ENCODE measurements around the gene SRR. TPM values are rescaled to one million over a fixed set of nuclear protein-coding genes. Genes with fewer than 3 reads are reported as not detected.
A peak's percentile ranks its signal among the peaks of the same experiment; 100 is the strongest.

Gene SRR
- total RNA-seq, 1 experiment from 2014 or later = 52.3 TPM

- intact Hi-C loops (cut with micrococcal nuclease; ENCODE audit: unreplicated experiment) = no loop called here
- peaks cover 35% of the 10 kb centered on the region; the same call in 1 of the 2 replicates for H3K36me3 ChIP-seq (ENCODE audit: low read depth)
- H2AFZ ChIP-seq = no peak overlapping the region
- peaks cover 15% of the 10 kb centered on the region; the same call in 1 of the 2 replicates for H3F3A ChIP-seq (ENCODE audit: insufficient read depth, low read depth)
- no peaks in the 10 kb centered on the region for H3K27me3 ChIP-seq (ENCODE audit: insufficient read depth, low read depth)
- TF ChIP-seq CTCF (conservative IDR thresholded peaks at IDR 0.05) (no peak), EZH2 (IDR thresholded peaks at IDR 0.05; ENCODE audit: low read depth) (no peak)
- no peak for DNase-seq
- peaks cover 5% of the 10 kb centered on the region; the same call in 1 of the 2 replicates for H4K20me1 ChIP-seq (ENCODE audit: insufficient read depth)
- ChIA-PET CTCF (no interaction called here), POLR2A (ENCODE audit: unreplicated experiment) (no interaction called here)
- H3K4me3 ChIP-seq = no peak overlapping the region
- peak overlapping the region; percentile 44; the same call in 1 of the 2 replicates for H3K27ac ChIP-seq
- H3K4me1 ChIP-seq (replicated peaks; ENCODE audit: insufficient read depth) = peaks cover 13% of the 10 kb centered on the region
- H3K9me2 ChIP-seq (ENCODE audit: insufficient read depth) = no peaks in the 10 kb centered on the region
- H3K9me3 ChIP-seq (ENCODE audit: insufficient read depth, low read depth) = no peaks in the 10 kb centered on the region
- no peak overlapping the region for H3K4me2 ChIP-seq
- no TSS peak for BruUV-seq (replicated peaks)
- peaks cover 29% of the 10 kb centered on the region for H3K79me2 ChIP-seq (ENCODE audit: low read depth)
Measured at GRCh38 chr17:2295575-2295974, 8.2 kb upstream of the SRR start.

- H3K79me2 ChIP-seq (ENCODE audit: low read depth) = peaks cover 44% of the 10 kb centered on the region
- intact Hi-C loops (cut with micrococcal nuclease; ENCODE audit: unreplicated experiment) = no loop called here
- H3K9me2 ChIP-seq (ENCODE audit: insufficient read depth) = no peaks in the 10 kb centered on the region
- H2AFZ ChIP-seq = no peak overlapping the region
- no peak for TF ChIP-seq CTCF (conservative IDR thresholded peaks at IDR 0.05)
- TF ChIP-seq EZH2 (IDR thresholded peaks at IDR 0.05; ENCODE audit: low read depth) = no peak
- H3K27me3 ChIP-seq (ENCODE audit: insufficient read depth, low read depth) = no peaks in the 10 kb centered on the region
- no peak for DNase-seq
- no peaks in the 10 kb centered on the region for H3K9me3 ChIP-seq (ENCODE audit: insufficient read depth, low read depth)
- H3K4me3 ChIP-seq = no peak overlapping the region
- no peak overlapping the region for H3K27ac ChIP-seq
- H3K4me1 ChIP-seq (replicated peaks; ENCODE audit: insufficient read depth) = peaks cover 17% of the 10 kb centered on the region
- no peak overlapping the region for H3K4me2 ChIP-seq
- peaks cover 15% of the 10 kb centered on the region; the same call in 1 of the 2 replicates for H3F3A ChIP-seq (ENCODE audit: insufficient read depth, low read depth)
- BruUV-seq (replicated peaks) = no TSS peak
- H4K20me1 ChIP-seq (ENCODE audit: insufficient read depth) = peaks cover 5% of the 10 kb centered on the region; the same call in 1 of the 2 replicates
- ChIA-PET CTCF (no interaction called here), POLR2A (ENCODE audit: unreplicated experiment) (no interaction called here)
- H3K36me3 ChIP-seq (ENCODE audit: low read depth) = peaks cover 31% of the 10 kb centered on the region; the same call in 1 of the 2 replicates
Measured at GRCh38 chr17:2297023-2297422, 6.7 kb upstream of the SRR start.

DNA sequence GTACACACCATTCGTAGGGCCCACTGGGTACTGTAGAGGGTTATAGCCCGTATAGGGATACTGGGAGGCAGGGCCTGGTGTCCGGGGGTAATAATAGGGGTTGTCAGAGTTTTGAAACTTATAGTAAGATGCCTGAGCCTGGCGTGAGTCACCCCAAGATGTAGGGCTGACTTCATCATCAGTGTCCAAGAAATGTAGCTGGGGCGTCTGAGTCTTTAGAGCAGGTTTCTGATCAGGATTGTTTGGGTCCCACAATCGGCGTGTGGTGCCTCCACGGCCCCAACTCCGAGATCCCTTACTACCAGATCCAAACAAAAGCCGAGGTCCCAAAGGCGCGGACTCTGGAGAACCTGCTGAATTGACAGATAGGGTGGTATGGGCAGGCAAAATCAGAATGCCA, 4.6 kb upstream of the SRR start:
- no peaks in the 10 kb centered on the region for H3K9me2 ChIP-seq (ENCODE audit: insufficient read depth)
- H3K4me1 ChIP-seq (replicated peaks; ENCODE audit: insufficient read depth) = peaks cover 22% of the 10 kb centered on the region
- H3K4me2 ChIP-seq = no peak overlapping the region
- H3K27ac ChIP-seq = no peak overlapping the region
- no peaks in the 10 kb centered on the region for H3K27me3 ChIP-seq (ENCODE audit: insufficient read depth, low read depth)
- no peaks in the 10 kb centered on the region; the same call in 1 of the 2 replicates for H4K20me1 ChIP-seq (ENCODE audit: insufficient read depth)
- H3K4me3 ChIP-seq = no peak overlapping the region
- ChIA-PET POLR2A (ENCODE audit: unreplicated experiment) (no interaction called here), CTCF (no interaction called here)
- no peaks in the 10 kb centered on the region for H3K9me3 ChIP-seq (ENCODE audit: insufficient read depth, low read depth)
- 0 out of 2 replicates have a peak, but pooled peaks cover 19% of the 10 kb centered on the region for H3K36me3 ChIP-seq (ENCODE audit: low read depth)
- intact Hi-C loops (cut with micrococcal nuclease; ENCODE audit: unreplicated experiment) = no loop called here
- TF ChIP-seq EZH2 (IDR thresholded peaks at IDR 0.05; ENCODE audit: low read depth) (no peak), CTCF (conservative IDR thresholded peaks at IDR 0.05) (no peak)
- no peak for DNase-seq
- peaks cover 56% of the 10 kb centered on the region for H3K79me2 ChIP-seq (ENCODE audit: low read depth)
- no TSS peak for BruUV-seq (replicated peaks)
- peaks cover 15% of the 10 kb centered on the region for H3F3A ChIP-seq (ENCODE audit: insufficient read depth, low read depth)
- no peak overlapping the region for H2AFZ ChIP-seq
